HepG2 (cell line): ENCODE measurements around the gene SLC22A23. TPM values are rescaled to one million over a fixed set of nuclear protein-coding genes. Genes with fewer than 3 reads are reported as not detected.

Experiments
- ZNF251 ChIP-seq: sonication (generic); formaldehyde crosslinking; IDR thresholded peaks from 2 replicates; pipeline ENCODE4 v1.9.0; 2021; ENCODE audit warnings: mild to moderate bottlenecking, missing genetic modification reagents
- ZNF274 ChIP-seq: sonication (generic); formaldehyde crosslinking; IDR thresholded peaks from 2 replicates; pipeline ENCODE4 v1.5.1; 2020; ENCODE audit warnings: mild to moderate bottlenecking, missing genetic modification reagents
- ZNF34 ChIP-seq: sonication (generic); formaldehyde crosslinking; IDR thresholded peaks from 2 replicates; pipeline ENCODE4 v1.4.0; 2020; ENCODE audit warnings: mild to moderate bottlenecking, missing genetic modification reagents, borderline replicate concordance
- ZNF407 ChIP-seq: sonication (generic); formaldehyde crosslinking; IDR thresholded peaks from one replicate; pipeline ENCODE4 v1.5.1; 2020; ENCODE audit warnings: mild to moderate bottlenecking, missing genetic modification reagents; ENCODE audit errors: not compliant biosample characterization
- ZNF660 ChIP-seq: sonication (generic); formaldehyde crosslinking; IDR thresholded peaks from 2 replicates; pipeline ENCODE4 v1.5.1; 2020; ENCODE audit warnings: mild to moderate bottlenecking, low read depth, missing genetic modification reagents, borderline replicate concordance
- ZNF790 ChIP-seq: sonication (generic); formaldehyde crosslinking; IDR thresholded peaks from 2 replicates; pipeline ENCODE4 v1.8.0; 2022; ENCODE audit warnings: missing genetic modification reagents, mild to moderate bottlenecking, borderline replicate concordance
- polyA plus RNA-seq, 8 experiments: library from polyadenylated mRNA; depleted of rRNA in 3 of 8; stranded (reverse) in 7 of 8; unstranded in 1 of 8; fragments of >200 nt; fragmentation: Illumina TruSeq in 4 of 8; extraction: Trizol in 4 of 8; gene quantifications; 2 replicates each; pipeline versions ENCODE4 v1.2.1 to v1.2.3, GENCODE V29; 2011 to 2016; ENCODE audit warnings: low read depth in 4 of 8, missing spikeins in 1 of 8, mixed read lengths in 1 of 8; ENCODE audit not compliant: insufficient read depth in 1 of 8
- total RNA-seq, 5 experiments: library from RNA; depleted of rRNA; stranded (reverse); fragments of >200 nt; fragmentation: Illumina TruSeq; extraction: Trizol; gene quantifications; 2 replicates each; pipeline ENCODE4 v1.2.3, GENCODE V29; 2016; ENCODE audit warnings: low read depth in 1 of 5
- TF ChIP-seq, protein P1 (sequence below): IDR thresholded peaks from 2 replicates; pipeline ENCODE4 v1.6.1; 2016
- TF ChIP-seq, protein P2 (sequence below): sonication (generic); formaldehyde crosslinking; IDR thresholded peaks from 2 replicates; pipeline ENCODE4 v1.4.0; 2020; ENCODE audit warnings: missing genetic modification reagents
- TF ChIP-seq, protein P3 (sequence below): IDR thresholded peaks from 2 replicates; pipeline ENCODE4 v1.6.1; 2016; ENCODE audit warnings: missing biosample characterization, missing genetic modification reagents, low read depth
- TF ChIP-seq, protein P4 (sequence below): IDR thresholded peaks from 2 replicates; pipeline ENCODE4 v1.6.1; 2016; ENCODE audit warnings: low read depth, control low read depth

The SLC22A23 gene
- total and polyA plus RNA-seq, 2 of the 13 experiments (the other 11 are each of a cell fraction or from before 2014, with no cell fraction given) = 11.8 to 17.5 TPM

- TF ChIP-seq ZNF790 (CRISPR knock-in tag) (0 out of 2 replicates have a peak, but pooled peaks have one; percentile 23), ZNF660 (CRISPR knock-in tag) (no peak), ZNF407 (CRISPR knock-in tag) (no peak), ZNF251 (CRISPR knock-in tag) (no peak), ZNF34 (CRISPR knock-in tag) (no peak), ZNF274 (0 out of 2 replicates have a peak, but pooled peaks have one; percentile 30)
- TF ChIP-seq, protein P1, sequence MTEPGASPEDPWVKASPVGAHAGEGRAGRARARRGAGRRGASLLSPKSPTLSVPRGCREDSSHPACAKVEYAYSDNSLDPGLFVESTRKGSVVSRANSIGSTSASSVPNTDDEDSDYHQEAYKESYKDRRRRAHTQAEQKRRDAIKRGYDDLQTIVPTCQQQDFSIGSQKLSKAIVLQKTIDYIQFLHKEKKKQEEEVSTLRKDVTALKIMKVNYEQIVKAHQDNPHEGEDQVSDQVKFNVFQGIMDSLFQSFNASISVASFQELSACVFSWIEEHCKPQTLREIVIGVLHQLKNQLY (CRISPR knock-in tag) = 0 out of 2 replicates have a peak, but pooled peaks have one; percentile 36
- TF ChIP-seq, protein P2, sequence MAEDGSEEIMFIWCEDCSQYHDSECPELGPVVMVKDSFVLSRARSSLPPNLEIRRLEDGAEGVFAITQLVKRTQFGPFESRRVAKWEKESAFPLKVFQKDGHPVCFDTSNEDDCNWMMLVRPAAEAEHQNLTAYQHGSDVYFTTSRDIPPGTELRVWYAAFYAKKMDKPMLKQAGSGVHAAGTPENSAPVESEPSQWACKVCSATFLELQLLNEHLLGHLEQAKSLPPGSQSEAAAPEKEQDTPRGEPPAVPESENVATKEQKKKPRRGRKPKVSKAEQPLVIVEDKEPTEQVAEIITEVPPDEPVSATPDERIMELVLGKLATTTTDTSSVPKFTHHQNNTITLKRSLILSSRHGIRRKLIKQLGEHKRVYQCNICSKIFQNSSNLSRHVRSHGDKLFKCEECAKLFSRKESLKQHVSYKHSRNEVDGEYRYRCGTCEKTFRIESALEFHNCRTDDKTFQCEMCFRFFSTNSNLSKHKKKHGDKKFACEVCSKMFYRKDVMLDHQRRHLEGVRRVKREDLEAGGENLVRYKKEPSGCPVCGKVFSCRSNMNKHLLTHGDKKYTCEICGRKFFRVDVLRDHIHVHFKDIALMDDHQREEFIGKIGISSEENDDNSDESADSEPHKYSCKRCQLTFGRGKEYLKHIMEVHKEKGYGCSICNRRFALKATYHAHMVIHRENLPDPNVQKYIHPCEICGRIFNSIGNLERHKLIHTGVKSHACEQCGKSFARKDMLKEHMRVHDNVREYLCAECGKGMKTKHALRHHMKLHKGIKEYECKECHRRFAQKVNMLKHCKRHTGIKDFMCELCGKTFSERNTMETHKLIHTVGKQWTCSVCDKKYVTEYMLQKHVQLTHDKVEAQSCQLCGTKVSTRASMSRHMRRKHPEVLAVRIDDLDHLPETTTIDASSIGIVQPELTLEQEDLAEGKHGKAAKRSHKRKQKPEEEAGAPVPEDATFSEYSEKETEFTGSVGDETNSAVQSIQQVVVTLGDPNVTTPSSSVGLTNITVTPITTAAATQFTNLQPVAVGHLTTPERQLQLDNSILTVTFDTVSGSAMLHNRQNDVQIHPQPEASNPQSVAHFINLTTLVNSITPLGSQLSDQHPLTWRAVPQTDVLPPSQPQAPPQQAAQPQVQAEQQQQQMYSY (CRISPR knock-in tag) = no peak
- TF ChIP-seq, protein P3, sequence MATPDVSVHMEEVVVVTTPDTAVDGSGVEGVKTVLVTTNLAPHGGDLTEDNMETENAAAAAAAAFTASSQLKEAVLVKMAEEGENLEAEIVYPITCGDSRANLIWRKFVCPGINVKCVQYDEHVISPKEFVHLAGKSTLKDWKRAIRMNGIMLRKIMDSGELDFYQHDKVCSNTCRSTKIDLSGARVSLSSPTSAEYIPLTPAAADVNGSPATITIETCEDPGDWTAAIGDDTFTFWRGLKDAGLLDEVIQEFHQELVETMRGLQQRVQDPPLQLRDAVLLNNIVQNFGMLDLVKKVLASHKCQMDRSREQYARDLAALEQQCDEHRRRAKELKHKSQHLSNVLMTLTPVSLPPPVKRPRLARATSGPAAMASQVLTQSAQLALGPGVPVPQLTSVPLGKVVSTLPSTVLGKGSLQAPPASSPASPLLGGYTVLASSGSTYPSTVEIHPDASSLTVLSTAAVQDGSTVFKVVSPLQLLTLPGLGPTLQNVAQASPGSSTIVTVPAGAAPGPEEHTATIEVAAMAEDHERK = no peak
- TF ChIP-seq, protein P4, sequence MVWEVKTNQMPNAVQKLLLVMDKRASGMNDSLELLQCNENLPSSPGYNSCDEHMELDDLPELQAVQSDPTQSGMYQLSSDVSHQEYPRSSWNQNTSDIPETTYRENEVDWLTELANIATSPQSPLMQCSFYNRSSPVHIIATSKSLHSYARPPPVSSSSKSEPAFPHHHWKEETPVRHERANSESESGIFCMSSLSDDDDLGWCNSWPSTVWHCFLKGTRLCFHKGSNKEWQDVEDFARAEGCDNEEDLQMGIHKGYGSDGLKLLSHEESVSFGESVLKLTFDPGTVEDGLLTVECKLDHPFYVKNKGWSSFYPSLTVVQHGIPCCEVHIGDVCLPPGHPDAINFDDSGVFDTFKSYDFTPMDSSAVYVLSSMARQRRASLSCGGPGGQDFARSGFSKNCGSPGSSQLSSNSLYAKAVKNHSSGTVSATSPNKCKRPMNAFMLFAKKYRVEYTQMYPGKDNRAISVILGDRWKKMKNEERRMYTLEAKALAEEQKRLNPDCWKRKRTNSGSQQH = no peak
These were observed 205.2 kb downstream of the SLC22A23 start (continued) for GRCh38 chr6:3251462-3252314.
